ENCODE data around the gene SERPINA10.

GRCh38 chr14:94282991-94283723 is 9.9 kb downstream of the SERPINA10 start:
- TF ChIP-seq CTCF (IDR thresholded peaks at IDR 0.05) (no peak), POLR2A (IDR thresholded peaks at IDR 0.05) (no peak)
